GM23338 (cell line): ENCODE data around the gene STAT5B. TPM values are rescaled to one million over a fixed set of nuclear protein-coding genes. Genes with fewer than 3 reads are reported as not detected.
A peak's percentile ranks its signal among the peaks of the same experiment; 100 is the strongest.

Source experiments
- ATAC-seq: fragments of 200-7000 bp; cut with Tn5 transposase; 3 replicates; pipeline ENCODE4 v1.9.1; 2020
- DNase-seq: peaks from one replicate; pipeline ENCODE4 v3.0.0-alpha.2; 2015; ENCODE audit warnings: low spot score
- H2AFZ ChIP-seq: fragments of 200-600 bp; sonication (generic); 2 replicates; pipeline ENCODE4 v1.8.0; 2016; ENCODE audit warnings: antibody characterized with exemption, mild to moderate bottlenecking, moderate library complexity
- H3F3A ChIP-seq: fragments of 200-600 bp; sonication (generic); replicated peaks from 2 replicates; pipeline ENCODE4 v1.8.0; 2017; ENCODE audit warnings: antibody characterized with exemption, mixed run types, low read depth
- H3K27ac ChIP-seq: fragments of 200-600 bp; sonication (generic); 2 replicates; pipeline ENCODE4 v1.6.1; 2016; ENCODE audit warnings: low read depth
- H3K27me3 ChIP-seq: fragments of 200-600 bp; sonication (generic); 2 replicates; pipeline ENCODE4 v1.8.0; 2016; ENCODE audit warnings: mild to moderate bottlenecking, mixed run types, moderate library complexity; ENCODE audit not compliant: insufficient read depth
- H3K36me3 ChIP-seq: fragments of 200-600 bp; sonication (generic); 2 replicates; pipeline ENCODE4 v1.8.0; 2016; ENCODE audit warnings: mild to moderate bottlenecking; ENCODE audit not compliant: insufficient read depth
- H3K4me1 ChIP-seq: fragments of 200-600 bp; sonication (generic); 2 replicates; pipeline ENCODE4 v1.8.0; 2016; ENCODE audit warnings: mild to moderate bottlenecking, moderate library complexity; ENCODE audit not compliant: insufficient read depth
- H3K4me2 ChIP-seq: fragments of 200-600 bp; sonication (generic); 2 replicates; pipeline ENCODE4 v1.7.1; 2017; ENCODE audit warnings: mixed run types
- H3K4me3 ChIP-seq: fragments of 200-600 bp; sonication (generic); 2 replicates; pipeline ENCODE4 v1.6.1; 2016; ENCODE audit warnings: mixed run types
- H3K79me2 ChIP-seq: fragments of 200-600 bp; sonication (generic); replicated peaks from 2 replicates; pipeline ENCODE4 v1.8.0; 2017; ENCODE audit warnings: mild to moderate bottlenecking; ENCODE audit not compliant: insufficient read depth
- H3K9me2 ChIP-seq: fragments of 200-600 bp; sonication (generic); 2 replicates; pipeline ENCODE4 v1.8.0; 2017; ENCODE audit not compliant: insufficient read depth
- H4K20me1 ChIP-seq: fragments of 200-600 bp; sonication (generic); replicated peaks from 2 replicates; pipeline ENCODE4 v1.8.0; 2017; ENCODE audit warnings: mild to moderate bottlenecking; ENCODE audit not compliant: insufficient read depth
- H3K27ac Mint-ChIP-seq: 2 replicates; pipeline ENCODE4 v1.8.0; 2020; ENCODE audit warnings: inconsistent platforms, mild to moderate bottlenecking, moderate library complexity, mixed read lengths
- H3K27me3 Mint-ChIP-seq: 3 replicates; pipeline ENCODE4 v1.8.0; 2022; ENCODE audit warnings: low read depth, mild to moderate bottlenecking, moderate library complexity, mixed read lengths, inconsistent platforms; ENCODE audit not compliant: insufficient read depth, poor library complexity
- H3K36me3 Mint-ChIP-seq: 3 replicates; pipeline ENCODE4 v1.8.0; 2021; ENCODE audit warnings: low read depth, mild to moderate bottlenecking, inconsistent platforms, moderate library complexity, mixed read lengths
- H3K4me1 Mint-ChIP-seq: 3 replicates; pipeline ENCODE4 v1.8.0; 2020; ENCODE audit warnings: mild to moderate bottlenecking, inconsistent platforms, mixed read lengths
- H3K4me3 Mint-ChIP-seq: 3 replicates; pipeline ENCODE4 v1.8.0; 2021; ENCODE audit warnings: moderate library complexity, mild to moderate bottlenecking, inconsistent platforms, mixed read lengths
- H3K9me3 Mint-ChIP-seq: 3 replicates; pipeline ENCODE4 v1.8.0; 2020; ENCODE audit warnings: moderate library complexity, mild to moderate bottlenecking, inconsistent platforms, mixed read lengths
- CREB1 ChIP-seq: fragments of 250-450 bp; sonication (Bioruptor Pico); IDR thresholded peaks from 2 replicates; pipeline ENCODE4 v1.5.0; 2020; ENCODE audit warnings: low read depth, mild to moderate bottlenecking, moderate library complexity
- CTCF ChIP-seq, 2 experiments: fragments of 200-600 bp in 1 of 2; sonication (generic) in 1 of 2; conservative IDR thresholded peaks; 2 replicates each; pipeline versions ENCODE4 v1.5.1 to v1.6.1; 2016 to 2017; ENCODE audit warnings: antibody characterized with exemption in 2 of 2, low read depth in 2 of 2, mild to moderate bottlenecking in 2 of 2, moderate library complexity in 1 of 2
- ETS1 ChIP-seq: IDR thresholded peaks from 2 replicates; pipeline ENCODE4 v1.6.1; 2016; ENCODE audit warnings: antibody characterized with exemption
- NANOG ChIP-seq: IDR thresholded peaks from 2 replicates; pipeline ENCODE4 v1.6.1; 2016; ENCODE audit warnings: antibody characterized with exemption, borderline replicate concordance
- POLR2AphosphoS5 ChIP-seq: IDR thresholded peaks from 2 replicates; pipeline ENCODE4 v1.6.1; 2016; ENCODE audit warnings: antibody characterized with exemption, low read depth
- REST ChIP-seq: IDR thresholded peaks from one replicate; pipeline ENCODE4 v1.6.1; 2018; ENCODE audit warnings: antibody characterized with exemption; ENCODE audit not compliant: unreplicated experiment
- STAT1 ChIP-seq: IDR thresholded peaks from one replicate; pipeline ENCODE4 v1.6.1; 2016; ENCODE audit warnings: antibody characterized with exemption; ENCODE audit not compliant: unreplicated experiment
- ZNF114 ChIP-seq: fragments of 250-450 bp; sonication (Bioruptor Pico); IDR thresholded peaks from 2 replicates; pipeline ENCODE4 v1.5.0; 2020; ENCODE audit warnings: mild to moderate bottlenecking, moderate library complexity
- ZNF331 ChIP-seq: fragments of 250-450 bp; sonication (Bioruptor Pico); IDR thresholded peaks from 2 replicates; pipeline ENCODE4 v1.5.0; 2020; ENCODE audit warnings: low read depth, mild to moderate bottlenecking, moderate library complexity
- polyA plus RNA-seq: library from polyadenylated mRNA; unstranded; fragments of >200 nt; fragmentation: Nextera tagmentation; extraction: Ambion mirVana; gene quantifications from 2 replicates; pipeline ENCODE4 v1.2.1, GENCODE V29; 2016
- total RNA-seq: library from RNA; depleted of rRNA; stranded (reverse); fragments of >200 nt; shearing (Covaris generic); gene quantifications from 2 replicates; pipeline ENCODE4 v1.2.3, GENCODE V29; 2014

Gene STAT5B
- total and polyA plus RNA-seq, 2 experiments from 2014 or later: 13.9 to 60.5 TPM

GRCh38 chr17:42179335-42179734 lies 96.9 kb downstream of the STAT5B start (continued):
- TF ChIP-seq ETS1 (no peak), POLR2AphosphoS5 (no peak), ZNF114 (no peak), ZNF331 (CRISPR knock-in tag) (no peak), REST (no peak), CTCF (conservative IDR thresholded peaks at IDR 0.05; ENCODE audit: low read depth in 2 of 2) (no peak)

- Histone ChIP-seq H3K9me2 (no peaks in the 10 kb centered on the region), H3K4me2 (no peak overlapping the region), H3K4me3 (no peak overlapping the region), H3K79me2 (no peaks in the 10 kb centered on the region), H4K20me1 (peaks cover 4% of the 10 kb centered on the region; the same call in 1 of the 2 replicates), H3K27ac (no peak overlapping the region), H3K27me3 (peaks cover 29% of the 10 kb centered on the region), H3K4me1 (peaks cover 3% of the 10 kb centered on the region; the same call in 1 of the 2 replicates), H3F3A (peaks cover 10% of the 10 kb centered on the region), H3K36me3 (no peaks in the 10 kb centered on the region), H2AFZ (no peak overlapping the region)
- Mint-ChIP-seq H3K9me3 (no peaks in the 10 kb centered on the region; the same call in 2 of the 3 replicates), H3K4me1 (peaks cover 18% of the 10 kb centered on the region), H3K27ac (no peak overlapping the region), H3K36me3 (no peaks in the 10 kb centered on the region), H3K4me3 (no peak overlapping the region), H3K27me3 (peaks cover 40% of the 10 kb centered on the region)
- DNase-seq (peak; percentile 20), ATAC-seq (no peak)
- TF ChIP-seq POLR2AphosphoS5 (no peak), STAT1 (no peak), NANOG (no peak), CREB1 (CRISPR knock-in tag) (no peak), REST (no peak)
Measured at GRCh38 chr17:42178817-42179216, 97.4 kb downstream of the STAT5B start.
